NCI-H345 (cell line): ENCODE results near the gene ZNF608.

Source experiments
- DNase-seq: peaks from one replicate; lab custom pipeline; 2025; lab: John Stamatoyannopoulos, UW

Gene ZNF608

DNA sequence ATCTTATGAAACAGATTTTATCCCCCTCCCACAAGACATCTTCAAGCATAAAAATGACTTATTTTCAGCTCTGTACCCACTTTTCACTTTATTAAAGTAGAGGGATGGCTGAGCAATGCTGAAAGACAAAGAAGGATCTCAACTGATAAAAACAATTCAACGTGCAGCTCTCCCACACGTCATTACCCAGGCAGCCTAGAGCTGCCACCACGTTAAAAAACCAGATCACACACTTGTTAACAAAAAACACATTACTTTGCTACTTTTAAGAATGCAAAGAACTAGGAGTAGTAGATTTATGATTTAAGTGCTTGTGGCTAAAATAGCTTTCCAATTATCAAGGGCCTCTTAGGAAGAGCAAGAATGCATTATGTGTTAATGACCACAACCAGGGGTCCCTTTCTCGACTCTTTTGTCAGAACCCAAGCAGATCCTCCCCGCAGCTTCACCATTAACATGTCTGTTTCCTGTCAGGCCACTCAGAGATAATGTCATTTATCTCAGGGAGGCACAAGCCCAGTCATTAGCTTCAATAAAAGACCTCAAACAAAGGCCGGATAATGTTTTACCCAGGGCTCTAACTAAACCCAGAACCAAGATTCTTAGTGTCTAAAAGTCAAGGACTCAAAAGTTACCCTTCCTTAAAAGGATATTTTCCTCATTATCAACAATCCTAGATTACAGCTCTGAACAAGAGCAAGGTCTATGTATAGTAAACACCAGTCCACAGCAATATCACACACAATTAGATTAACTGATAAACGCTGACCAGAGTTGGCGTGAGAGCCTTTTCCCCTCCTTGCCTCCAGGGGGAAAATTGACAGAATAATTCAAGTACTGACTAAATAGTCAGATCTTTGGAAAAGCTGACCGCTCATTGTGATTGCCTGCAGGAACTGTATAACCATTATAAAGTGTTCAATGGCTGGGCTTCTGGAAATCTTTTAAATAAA is 7.5 kb downstream of the ZNF608 start:
- DNase-seq: no peak

DNA sequence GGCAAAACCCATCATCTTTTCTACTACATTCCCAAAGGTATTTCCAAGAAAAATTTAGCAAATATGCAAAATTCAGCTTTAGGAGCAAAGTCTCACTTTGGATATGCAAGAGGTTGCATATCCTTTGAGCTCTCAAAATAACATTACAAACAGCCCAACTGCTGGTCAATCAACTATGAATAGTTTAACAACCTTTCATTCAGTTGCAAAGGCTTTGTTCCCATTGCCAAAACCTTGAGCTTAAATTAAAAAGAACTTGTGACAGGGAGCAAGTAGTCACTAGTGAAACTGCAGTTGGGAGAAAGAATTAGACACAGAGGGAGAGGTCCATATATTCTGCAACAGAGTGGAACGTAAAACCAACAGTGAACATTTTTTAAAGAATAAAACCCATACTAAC is 8.8 kb downstream of the ZNF608 start:
- DNase-seq: no peak

DNA sequence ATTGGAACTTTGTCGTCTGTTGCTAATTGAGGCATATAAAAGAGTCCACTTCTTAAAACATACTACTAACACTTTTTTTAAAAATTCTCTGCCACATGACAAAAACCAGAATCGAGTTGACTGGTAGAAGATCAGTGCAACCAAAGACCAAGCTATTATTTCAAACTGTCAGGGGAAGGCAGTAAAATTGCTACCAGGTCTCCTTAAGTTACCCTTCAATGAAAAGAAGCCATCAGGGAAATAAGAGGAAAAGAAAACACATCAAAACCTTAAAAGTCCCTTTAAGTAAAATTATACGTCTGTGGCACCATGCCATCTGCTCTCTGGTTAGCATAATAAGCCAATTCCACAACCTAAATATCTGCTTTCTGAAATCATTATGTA is 9.6 kb downstream of the ZNF608 start:
- DNase-seq: no peak

DNA sequence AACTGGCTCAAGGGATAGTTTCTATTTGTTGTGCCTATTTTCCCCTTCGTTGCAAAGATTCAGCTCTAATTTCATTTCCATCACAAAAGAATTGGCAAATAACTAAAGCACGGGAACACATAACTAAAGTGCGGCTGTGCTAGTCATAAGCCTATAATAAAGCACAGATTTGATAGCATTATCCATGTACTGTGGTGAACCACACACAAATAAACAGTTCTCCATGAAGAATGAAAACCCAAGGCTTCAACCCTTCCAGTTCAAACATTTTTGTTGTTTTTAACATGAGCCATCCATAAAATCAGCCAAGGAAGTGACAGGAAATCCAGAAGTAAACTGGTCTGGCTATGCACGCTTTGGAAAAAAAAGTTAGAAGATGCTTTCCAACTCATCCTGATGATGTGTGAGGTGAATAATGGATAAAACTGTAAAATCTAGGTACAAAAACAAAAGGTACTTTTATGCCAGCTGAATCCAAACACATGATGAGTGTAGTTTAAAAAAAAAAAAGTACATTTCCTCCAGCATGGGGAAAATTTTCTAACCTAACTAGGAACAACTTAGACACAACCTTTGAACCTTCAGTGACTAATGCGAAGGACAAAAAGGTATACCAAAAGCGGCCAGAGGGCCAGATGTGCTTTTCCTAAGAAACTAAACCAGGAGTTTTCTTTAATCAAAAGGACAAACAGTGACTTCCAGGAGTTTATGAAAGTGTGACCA is 10.2 kb downstream of the ZNF608 start:
- DNase-seq: no peak

DNA sequence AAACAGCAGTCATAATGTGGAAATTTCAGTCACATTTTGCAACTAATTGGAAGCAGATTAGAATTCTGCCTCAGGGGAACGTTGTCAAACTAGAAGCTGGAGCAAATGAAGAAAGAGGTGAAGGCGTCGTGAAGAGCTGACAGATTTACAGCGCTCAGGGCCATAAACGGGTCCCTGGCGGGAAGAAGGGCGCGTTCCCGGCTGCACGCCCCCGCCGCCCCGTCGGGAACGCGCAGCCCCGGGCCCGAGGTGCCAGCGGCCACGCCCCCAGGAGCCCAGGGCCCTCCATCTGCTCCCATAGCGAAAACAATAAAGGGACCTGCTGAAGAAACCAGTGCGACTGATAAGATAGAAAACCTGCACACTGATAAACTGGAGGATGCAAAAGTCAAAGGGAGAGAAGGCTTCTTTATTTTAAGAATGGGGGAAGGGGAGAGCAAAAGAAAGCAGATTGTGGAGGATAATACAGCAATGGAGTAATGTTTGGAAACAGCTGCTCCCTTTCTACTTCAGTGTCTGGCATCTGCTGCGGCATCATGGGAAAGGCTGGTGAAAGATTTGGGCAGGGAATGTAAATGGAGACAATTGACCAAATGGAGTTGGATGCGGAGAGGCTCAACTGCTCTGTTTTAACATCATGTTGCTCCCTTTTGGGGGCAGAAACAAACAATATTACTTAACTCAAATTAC is 11.1 kb downstream of the ZNF608 start:
- no peak for DNase-seq

DNA sequence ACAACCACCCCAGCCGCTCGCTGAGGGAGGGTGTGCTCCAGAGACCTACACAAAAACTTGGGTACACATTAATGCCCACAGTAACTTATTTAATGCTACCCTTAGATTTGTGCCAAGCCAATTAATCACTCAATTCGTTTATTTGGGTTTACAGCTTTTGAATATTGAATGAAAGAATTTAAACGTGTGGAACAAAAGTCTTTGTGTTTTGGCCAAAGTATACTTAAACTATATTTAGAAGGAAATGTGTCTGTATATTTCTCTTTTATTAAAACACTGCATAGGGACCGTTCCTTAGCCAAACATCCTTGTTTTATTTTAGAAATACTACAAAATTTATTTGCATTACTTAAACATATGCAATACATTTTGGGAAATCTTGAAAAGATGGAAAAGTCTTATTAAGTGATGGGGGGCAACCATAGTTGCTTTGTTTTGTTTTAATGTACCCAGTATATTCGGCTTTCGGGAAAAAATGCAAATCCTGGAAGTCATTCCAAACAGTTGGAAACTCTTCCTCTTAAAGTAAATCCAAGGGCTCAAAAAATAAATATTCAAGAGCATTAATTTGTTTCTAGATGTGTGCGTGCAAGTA is 11.8 kb downstream of the ZNF608 start:
- DNase-seq: no peak

DNA sequence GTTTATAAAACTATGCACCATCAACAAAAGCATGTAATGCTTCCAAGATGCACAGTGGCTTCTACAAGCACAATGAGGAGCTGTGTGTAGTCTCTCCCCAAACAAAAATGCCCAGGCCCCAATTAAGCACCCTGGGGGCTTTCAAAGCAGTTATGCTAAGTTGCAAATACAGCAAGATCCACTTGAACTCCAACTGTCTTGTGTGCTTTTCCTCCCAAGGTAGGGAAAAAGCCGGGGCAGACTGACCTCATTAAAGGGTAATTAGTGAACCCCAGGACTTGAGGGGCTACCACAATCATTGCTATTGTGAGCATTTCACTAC is 13.1 kb downstream of the ZNF608 start:
- no peak for DNase-seq

DNA sequence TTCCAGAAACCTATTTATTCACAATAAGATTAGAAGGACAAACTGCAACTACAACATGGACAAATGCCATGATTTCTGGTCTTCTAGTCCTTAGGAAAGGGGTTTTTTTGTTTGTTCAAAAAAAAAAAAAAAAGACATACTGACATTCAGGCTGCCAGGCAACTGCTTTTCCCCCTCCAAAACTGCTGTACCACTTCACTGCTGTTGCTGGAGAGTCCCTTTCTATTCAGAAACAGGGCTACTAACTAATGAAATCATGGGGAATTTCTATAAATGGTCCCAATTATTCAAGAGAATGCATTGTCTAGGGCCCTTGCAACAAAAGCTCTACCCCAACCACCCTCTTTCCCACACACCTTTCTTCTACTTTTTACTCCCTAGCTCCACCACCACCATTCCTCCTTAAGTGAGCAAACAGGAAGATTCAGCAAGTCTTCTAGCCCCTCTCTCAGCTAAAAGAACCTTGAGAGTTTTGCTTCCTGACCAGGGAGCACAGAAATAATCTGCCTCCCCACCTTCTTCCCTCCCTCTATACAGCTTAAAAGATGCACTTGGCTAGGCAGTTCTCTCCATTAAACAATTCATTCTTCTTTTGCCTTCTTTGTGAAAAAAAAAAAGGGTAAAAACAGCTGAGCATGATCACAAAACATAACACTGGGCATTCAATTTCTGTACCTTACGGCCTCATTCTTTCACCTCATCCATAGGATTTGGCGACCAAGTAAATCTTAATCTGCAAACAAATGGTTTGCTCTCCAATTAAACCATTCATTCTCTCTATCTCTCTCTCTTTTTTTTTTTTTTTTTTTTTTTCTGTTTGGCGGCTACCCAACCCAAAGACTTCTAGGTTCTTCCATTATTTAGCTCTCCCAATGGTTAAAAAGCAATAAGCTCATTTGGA is 13.8 kb downstream of the ZNF608 start:
- DNase-seq: no peak

DNA sequence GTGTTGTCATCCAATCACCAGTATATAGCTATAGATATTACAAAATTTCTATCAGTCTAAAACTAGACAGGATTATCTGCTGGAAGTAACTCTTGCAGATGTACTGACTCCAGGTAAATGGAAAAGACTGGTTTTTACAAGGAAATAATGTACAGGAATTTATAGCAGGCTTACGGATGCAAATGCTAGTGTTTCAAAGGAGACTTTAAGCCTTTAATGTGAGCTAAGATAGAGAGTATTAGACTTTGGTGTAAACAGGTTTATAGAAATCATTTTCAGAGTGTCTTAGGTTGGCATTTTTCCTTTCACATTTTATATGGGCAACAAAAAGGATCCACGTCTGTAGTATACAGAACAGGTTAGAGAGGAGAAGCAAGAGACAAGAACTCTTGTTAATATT is 16.1 kb downstream of the ZNF608 start:
- no peak for DNase-seq

DNA sequence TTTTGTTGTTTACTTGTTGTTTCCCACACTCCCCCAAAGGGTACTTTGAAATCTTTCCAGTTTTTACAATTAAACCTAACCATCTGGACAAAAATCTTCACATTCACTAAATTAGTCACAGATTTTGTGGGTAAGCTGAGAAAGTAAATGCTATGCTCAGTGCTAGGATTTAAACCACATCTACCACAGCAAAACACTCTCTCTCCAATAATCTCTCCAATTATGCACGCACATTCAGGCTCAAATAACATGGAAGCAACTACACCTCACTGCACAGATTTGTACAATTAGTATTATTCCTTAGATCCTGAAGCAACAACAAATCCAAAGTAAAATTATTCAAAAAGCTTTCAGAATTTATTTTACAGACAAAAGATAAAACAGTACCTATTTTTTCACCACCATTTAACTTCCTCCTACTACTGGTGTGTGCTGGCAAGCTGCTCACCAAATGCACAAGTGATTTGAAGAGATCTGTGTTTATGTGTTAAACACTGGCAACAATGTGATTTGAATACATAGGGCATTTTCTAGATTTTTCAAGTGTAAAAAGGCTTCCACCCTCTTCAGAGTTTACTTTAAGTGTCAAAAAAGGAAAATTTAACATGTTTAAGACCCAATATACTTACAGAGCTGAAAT is 16.6 kb downstream of the ZNF608 start:
- no peak for DNase-seq

DNA sequence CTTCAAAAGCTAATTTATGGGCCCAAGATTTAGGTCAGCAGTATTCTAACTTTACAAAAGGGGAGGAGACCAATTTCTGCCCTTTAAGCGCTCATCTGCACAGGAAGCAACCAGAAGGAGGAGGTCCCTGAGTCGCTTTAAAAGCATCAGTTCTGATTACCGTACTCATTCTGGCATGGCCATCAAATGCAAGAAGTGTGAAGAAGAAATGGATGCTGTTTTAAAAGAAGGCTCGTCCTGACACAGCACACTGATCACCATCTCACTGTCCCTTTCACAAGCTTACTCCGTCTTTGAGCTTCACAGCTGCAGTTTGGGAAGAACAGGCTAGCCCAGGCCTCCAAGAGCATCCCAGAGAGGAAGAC is 17.5 kb downstream of the ZNF608 start:
- DNase-seq: no peak

DNA sequence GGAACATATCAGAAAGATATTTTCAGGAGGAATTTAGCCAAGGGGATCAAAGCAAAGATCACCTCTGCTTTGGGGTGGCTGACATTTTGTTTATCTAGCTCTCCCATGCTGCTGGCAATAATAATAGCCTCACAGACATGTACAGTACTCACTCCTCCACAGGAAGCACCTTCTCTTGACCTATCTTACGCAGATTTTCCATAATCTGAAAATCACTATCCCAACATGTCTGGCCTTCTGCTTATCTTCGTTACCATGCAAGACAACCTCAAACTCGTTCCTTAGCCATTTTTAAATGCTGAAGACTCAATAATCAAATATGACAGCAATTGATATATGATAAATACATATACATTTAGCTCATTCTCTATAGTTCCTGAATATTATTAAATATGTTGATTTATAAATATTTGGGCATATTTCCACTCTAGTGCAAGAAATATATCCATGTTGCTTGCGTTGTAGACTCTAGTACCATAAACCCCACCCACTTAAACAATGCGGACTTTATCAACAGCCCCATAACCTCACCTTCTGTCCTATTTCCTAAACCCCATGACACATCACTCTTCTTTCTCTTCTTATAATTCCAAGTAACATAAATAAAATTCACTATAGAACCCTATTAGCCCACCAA is 18.0 kb downstream of the ZNF608 start:
- DNase-seq: no peak

DNA sequence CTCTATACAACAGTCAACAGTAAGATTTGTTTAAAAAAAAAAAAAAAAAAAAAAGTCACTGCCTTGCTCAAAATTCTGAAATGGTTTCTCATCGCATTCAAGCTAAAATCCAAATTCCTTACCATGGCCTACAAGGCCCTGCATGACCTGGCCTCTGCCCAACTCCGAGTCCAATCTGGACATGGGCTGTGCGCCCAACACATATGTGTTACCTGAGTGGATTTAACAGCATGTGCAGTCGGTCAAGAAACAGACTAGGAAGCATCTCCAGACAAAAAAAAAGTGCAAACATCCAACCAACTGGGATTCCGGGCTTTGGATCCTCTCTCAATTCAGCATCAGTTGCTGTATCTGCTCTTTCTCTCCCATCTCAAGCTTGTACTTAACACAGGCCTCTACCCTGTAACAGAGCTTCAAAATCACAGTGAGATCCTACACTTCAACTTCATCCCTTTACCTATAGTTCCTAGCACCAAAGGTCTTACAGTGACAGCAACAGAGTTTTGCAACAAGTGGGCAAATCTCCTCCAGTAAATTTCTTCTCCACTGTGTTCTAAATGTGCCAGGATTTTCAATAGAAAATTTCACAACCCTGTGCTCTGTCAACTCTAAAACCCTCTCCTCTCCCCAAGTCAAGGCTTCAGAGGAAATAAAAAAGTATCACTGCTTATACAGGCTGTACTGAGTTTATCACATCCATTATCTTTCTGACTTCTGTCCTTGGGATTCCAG is 19.6 kb downstream of the ZNF608 start:
- no peak for DNase-seq

DNA sequence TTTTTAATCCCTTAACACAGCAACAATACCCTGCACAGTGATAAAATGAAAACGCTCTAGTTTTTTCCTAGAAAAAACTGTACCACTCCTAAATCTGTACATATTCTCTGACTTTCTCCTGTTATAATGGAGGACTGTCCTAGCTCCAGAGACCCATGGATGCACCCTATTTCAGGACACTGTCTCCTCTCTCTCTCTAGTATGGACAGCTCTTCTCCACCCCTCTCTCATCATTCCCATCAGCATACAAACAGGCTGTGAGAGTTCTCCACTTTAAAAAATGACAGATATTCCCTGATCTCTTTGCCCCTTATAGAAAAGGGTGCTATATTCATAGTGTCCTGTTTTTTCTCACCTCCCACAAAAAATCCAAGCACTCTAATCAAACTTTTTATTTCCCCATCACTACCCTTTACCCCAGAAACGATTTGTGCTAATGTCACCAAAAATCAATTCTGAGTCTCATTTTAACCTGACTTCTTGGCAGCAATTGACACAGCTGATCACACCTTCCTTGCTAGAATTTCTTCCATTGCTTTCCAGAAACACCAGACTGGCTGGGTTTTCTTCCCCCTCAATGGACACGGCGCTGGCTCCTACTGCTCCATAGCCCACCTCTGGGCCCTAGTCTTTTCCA is 20.7 kb downstream of the ZNF608 start:
- no peak for DNase-seq

DNA sequence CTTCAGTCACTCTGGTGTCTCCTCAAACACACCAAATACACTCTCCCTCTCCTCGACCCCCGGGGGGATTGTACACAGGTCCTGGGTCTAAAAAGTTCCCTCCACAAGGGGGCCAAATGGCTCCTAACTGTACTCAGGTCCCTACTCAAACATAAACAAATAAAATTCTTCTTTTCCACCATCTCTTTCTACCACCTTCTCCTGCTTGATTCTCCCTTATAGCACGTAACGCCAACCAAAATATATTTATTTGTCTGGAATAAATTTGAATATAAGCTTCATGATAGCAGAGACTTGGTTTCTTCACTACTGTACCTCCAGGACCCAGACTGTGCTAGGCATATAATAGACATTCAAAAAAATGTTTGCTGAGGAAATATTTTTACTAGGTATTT is 21.4 kb downstream of the ZNF608 start:
- no peak for DNase-seq

DNA sequence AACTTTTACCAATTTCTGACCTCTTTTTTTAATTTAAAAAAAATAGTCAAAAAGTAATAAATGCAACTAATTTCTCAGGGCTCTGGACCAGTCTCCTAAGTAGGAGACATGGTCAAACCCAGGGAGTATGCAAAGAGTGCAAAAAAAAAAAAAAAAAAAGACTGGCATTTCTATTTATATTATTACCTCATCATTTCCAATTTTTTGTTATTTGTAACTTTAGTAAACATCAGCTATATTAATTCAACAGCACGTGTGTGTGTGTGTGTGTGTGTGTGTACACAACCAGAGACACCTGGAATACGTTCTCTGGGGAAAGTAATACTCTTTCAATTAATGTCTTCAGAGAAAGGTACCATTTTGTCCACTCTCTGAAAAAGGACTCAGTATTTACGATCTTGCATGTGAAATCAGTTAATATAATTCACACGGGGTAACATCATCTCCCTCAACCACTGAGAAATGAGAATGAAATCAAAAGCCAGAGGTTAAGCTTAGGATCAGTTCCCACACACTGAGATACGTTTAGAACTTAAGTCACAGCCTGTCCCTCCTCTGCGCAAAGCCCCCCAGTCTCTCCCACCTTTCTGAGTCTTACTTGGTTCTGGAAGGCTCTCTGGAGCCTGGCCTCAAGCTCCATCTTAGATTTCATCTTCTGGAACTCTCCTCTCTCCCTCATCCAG is 21.9 kb downstream of the ZNF608 start:
- DNase-seq: no peak

DNA sequence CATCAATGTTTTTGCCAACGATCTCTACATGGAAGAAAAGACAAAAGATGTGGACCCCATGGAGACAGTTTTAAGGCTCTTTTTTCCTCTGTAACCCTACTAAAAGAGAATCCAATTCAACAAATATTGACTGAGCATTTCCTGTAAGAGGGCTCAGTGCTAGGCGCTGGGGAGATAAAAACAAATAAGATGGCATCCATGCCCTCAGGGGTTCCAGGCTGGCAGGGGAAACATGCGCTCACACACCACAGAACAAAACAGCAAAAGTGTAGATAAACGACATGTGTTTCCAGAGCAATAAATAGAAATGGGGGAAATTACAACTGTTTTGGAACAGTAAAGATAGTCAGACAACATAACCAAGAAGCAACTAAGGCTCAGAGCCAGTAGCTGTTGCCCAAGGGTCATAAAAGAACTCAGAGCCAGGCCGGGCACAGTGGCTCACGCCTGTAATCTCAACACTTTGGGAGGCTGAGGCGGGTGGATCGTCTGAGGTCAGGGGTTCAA is 25.2 kb downstream of the ZNF608 start:
- DNase-seq: peak; percentile 26

DNA sequence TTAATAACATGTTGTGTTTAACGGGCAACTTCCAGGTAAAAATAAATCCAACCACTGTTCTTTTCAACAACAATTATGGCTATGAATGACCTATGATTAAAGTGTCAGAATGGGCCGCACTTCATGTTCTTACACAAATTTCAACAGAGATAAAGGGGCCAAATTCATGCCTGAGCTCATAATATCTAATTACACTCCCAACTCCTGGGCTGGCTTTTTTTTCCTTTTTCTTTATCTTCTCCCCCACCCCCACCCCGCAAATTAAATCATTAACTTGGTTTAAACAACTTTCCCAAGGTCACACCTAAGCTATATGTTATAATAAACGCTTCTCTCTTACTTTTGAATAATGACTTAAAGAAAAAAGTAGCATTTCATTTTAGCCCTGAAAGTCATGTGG is 25.8 kb downstream of the ZNF608 start:
- no peak for DNase-seq
